IPS DF 4.7 (cell line): Measurements from ENCODE around the gene KLHL25.
"Not testable (repeated sequence)": the region's sequence is repeated elsewhere in the genome, so short reads cannot be mapped to it uniquely, and the experiment has no call there.

Experiments
- DNase-seq: peaks from one replicate; pipeline ENCODE4 v3.0.0-alpha.2; 2013; ENCODE audit warnings: low spot score; ENCODE audit errors: extremely low read depth

KLHL25 gene

GRCh38 chr15:85804481-85805170, 9.9 kb upstream of the KLHL25 start:
- DNase-seq: no peak

GRCh38 chr15:85802617-85803016, 7.9 kb upstream of the KLHL25 start:
- DNase-seq: not testable (repeated sequence)

GRCh38 chr15:85800478-85801123, 5.9 kb upstream of the KLHL25 start:
- no peak for DNase-seq

GRCh38 chr15:85796371-85796770, 1.6 kb upstream of the KLHL25 start:
- DNase-seq: not testable (repeated sequence)

GRCh38 chr15:85795337-85796305, 896 bp upstream of the KLHL25 start:
- no peak for DNase-seq

- DNase-seq: no peak
These were observed 806 bp downstream of the KLHL25 start for GRCh38 chr15:85793641-85794597.

GRCh38 chr15:85792912-85793590, 1.7 kb downstream of the KLHL25 start:
- no peak for DNase-seq

- no peak for DNase-seq
These were observed 2.5 kb downstream of the KLHL25 start for GRCh38 chr15:85792102-85792731.

GRCh38 chr15:85789496-85789875, 5.2 kb downstream of the KLHL25 start:
- DNase-seq: no peak

GRCh38 chr15:85788771-85789495, 5.8 kb downstream of the KLHL25 start:
- no peak for DNase-seq

GRCh38 chr15:85786781-85787114, 8.0 kb downstream of the KLHL25 start:
- DNase-seq: no peak

- no peak for DNase-seq
These were observed 8.6 kb downstream of the KLHL25 start for GRCh38 chr15:85785887-85786780.

GRCh38 chr15:85782064-85782463, 12.7 kb downstream of the KLHL25 start:
- DNase-seq: no peak

GRCh38 chr15:85781099-85781498, 13.6 kb downstream of the KLHL25 start:
- no peak for DNase-seq

GRCh38 chr15:85780225-85780985, 14.3 kb downstream of the KLHL25 start:
- DNase-seq: no peak

- DNase-seq: no peak
These were observed 15.5 kb downstream of the KLHL25 start for GRCh38 chr15:85779249-85779648.

- no peak for DNase-seq
These were observed 16.5 kb downstream of the KLHL25 start for GRCh38 chr15:85778107-85778776.
